DMS79 (cell line): Measurements from ENCODE around the gene RABEP2.
A peak's percentile ranks its signal among the peaks of the same experiment; 100 is the strongest.
"Not testable (repeated sequence)": the region's sequence is repeated elsewhere in the genome, so short reads cannot be mapped to it uniquely, and the experiment has no call there.

Source experiments
- DNase-seq: peaks from one replicate; lab custom pipeline; 2025; lab: John Stamatoyannopoulos, UW

Gene RABEP2

DNA sequence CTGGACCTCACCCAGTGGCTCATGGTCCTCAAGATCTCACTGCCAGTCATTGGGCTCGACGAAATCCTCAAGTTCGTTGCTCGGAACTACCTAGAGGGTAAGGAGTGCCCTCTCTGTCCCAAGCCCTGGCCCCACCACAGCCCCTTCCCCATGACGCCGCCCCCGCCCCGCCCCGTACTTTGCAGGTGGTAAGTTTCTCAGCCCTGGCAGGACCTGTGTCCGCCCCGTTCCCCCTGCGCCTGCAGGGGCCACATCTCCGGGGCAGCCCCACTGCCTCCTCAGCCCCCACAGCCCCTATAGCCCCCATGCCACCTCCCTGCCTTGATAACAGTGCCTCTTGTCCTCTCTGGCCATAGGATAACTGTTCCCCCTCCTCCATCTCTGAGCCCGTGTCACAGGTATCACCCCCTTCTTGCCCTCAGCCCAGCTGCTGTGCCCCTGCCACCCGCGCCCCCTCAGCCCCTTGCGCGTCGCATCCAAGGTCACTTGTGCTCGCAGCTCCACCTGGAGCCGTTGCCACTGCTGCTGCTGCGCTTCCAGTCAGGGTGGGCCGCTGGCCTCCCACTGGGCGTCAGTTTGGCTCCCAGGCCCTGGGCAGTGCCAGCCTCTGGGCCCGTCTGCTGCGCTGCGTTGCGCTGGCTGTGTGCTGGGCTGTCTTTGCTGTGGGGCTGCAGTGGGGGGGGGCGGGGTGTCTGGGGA, 21.5 kb downstream of the RABEP2 start:
- no peak for DNase-seq

- DNase-seq = no peak
Observed at GRCh38 chr16:28902909-28903308, 22.1 kb downstream of the RABEP2 start.

- DNase-seq = no peak
Observed at GRCh38 chr16:28901862-28902261, 23.2 kb downstream of the RABEP2 start.

DNA sequence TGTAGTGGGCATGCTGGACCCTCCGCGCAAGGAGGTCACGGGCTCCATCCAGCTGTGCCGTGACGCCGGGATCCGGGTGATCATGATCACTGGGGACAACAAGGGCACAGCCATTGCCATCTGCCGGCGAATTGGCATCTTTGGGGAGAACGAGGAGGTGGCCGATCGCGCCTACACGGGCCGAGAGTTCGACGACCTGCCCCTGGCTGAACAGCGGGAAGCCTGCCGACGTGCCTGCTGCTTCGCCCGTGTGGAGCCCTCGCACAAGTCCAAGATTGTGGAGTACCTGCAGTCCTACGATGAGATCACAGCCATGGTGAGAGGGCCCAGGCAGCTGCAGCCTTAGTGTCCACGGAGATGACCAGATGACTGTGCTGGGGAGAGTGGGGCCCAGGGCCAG, 24.4 kb downstream of the RABEP2 start:
- DNase-seq = no peak

DNA sequence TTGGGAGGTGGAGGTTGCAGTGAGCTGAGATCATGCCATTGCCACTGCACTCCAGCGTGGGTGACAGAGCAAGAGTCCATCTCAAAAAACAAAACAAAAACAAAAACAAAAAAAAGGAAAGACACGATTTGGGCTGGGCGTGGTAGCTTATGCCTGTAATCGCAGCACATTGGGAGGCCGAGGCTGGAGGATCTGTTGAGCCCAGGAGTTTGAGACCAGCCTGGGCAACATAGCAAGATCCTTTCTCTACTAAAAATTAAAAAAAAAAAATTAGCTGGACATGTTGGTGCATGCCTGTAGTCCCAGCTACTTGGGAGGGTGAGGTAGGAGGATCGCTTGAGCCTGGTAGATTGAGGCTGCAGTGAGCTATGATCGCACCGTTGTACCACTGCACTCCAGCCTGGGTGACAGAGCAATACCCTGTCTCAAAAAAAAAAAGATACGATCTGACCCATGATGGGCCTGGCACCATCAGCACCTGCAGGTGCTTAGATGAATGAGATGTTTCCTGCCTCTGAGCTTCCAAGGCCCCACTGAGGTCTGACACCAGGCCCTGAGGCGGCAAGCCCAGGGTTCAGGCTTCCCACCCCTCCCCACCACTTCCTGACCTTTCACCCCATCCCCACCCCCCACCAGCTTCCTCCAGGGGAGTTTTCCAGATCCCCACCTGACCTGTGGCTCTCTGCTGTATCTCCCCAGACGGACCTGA, 25.0 kb downstream of the RABEP2 start:
- no peak for DNase-seq

DNA sequence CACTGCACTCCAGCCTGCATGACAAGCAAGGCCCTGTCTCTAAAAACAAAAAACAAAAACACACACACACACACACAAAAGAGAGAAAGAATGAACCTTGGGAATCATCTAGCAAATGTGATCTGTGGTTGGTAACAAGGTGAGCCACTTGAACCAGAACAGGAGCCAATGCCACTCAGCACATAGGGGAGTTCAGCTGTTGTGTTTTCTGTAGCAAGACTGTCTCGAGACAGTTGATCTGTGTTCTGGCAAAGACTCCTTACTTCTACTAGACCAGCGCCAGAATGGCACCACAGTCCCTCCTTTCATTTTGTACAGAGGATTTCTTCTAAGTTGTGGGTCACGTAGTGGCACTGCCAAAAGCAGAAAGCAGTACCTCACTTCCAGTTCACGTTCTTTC, 26.1 kb downstream of the RABEP2 start:
- DNase-seq = no peak

DNA sequence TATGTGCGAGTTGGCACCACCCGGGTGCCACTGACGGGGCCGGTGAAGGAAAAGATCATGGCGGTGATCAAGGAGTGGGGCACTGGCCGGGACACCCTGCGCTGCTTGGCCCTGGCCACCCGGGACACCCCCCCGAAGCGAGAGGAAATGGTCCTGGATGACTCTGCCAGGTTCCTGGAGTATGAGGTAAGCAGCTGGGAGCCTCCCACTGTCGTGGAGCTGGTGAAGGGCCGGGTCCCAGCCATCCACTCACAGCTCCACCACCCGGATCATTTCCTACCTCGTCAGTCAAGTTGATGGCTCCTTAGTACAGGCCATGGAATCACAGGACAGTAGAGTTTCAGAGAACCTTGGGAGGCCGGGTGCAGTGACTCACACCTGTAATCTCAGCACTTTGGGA, 26.8 kb downstream of the RABEP2 start:
- no peak for DNase-seq

- no peak for DNase-seq
Observed at GRCh38 chr16:28897826-28898225, 27.2 kb downstream of the RABEP2 start.

- no peak for DNase-seq
Observed at GRCh38 chr16:28895609-28896008, 29.4 kb downstream of the RABEP2 start.

- no peak for DNase-seq
Observed at GRCh38 chr16:28893291-28893690, 31.7 kb downstream of the RABEP2 start.

- DNase-seq = no peak
Observed at GRCh38 chr16:28891964-28892890, 32.8 kb downstream of the RABEP2 start.

- DNase-seq = not testable (repeated sequence)
Observed at GRCh38 chr16:28890355-28890754, 34.7 kb downstream of the RABEP2 start.

GRCh38 chr16:28886945-28887344, 38.1 kb downstream of the RABEP2 start:
- no peak for DNase-seq

- DNase-seq = no peak
Observed at GRCh38 chr16:28884045-28884444, 41.0 kb downstream of the RABEP2 start.

DNA sequence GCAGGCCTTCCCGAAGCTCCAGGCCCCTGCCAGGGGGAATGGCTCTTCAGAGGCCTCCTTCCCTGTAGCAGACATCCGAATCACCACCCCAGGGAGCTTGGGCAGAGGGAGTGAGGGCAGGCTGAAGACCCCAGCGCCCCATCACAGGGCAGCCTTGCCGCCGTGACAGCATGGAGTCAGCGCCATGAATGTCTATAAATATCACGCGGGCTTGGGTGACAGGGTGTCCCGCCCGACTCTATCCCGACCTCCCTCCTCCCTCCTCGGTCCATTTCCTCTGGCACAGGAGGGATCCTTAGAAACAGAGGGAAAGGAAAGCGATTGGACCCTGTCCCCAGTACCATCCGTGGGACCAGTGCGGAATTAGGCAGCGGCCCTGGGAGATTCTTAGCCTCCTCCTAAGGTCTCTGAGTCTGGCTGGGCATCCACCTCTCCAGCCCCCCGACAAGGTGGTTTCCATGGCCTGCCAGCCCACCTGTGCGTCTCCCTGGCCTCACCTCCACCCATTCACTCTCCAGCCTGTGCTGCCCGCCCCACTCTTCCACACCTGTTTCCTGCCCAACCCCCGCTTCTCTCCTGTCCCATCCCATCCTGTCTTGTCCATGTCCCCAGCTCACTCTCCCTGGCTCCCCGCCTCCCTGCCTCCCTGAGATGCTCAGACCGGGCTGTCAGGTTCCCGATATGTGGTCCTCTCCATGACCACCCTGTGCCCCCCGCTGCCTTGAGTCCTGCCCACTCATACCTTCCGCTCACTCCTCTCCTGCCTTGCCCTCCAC, 41.6 kb downstream of the RABEP2 start:
- DNase-seq = no peak

GRCh38 chr16:28882551-28883160, 42.4 kb downstream of the RABEP2 start:
- no peak for DNase-seq

GRCh38 chr16:28881565-28881964, 43.5 kb downstream of the RABEP2 start:
- DNase-seq = not testable (repeated sequence)

- DNase-seq = no peak
Observed at GRCh38 chr16:28880955-28881354, 44.1 kb downstream of the RABEP2 start.

GRCh38 chr16:28880589-28880915, 44.5 kb downstream of the RABEP2 start:
- no peak for DNase-seq

GRCh38 chr16:28879841-28880588, 45.0 kb downstream of the RABEP2 start:
- DNase-seq = peak; percentile 82
